Measurements from ENCODE around the gene PPP4R2.

Gene PPP4R2

GRCh38 chr3:73010158-73010557, 13.5 kb downstream of the PPP4R2 start:
- no peaks in the 10 kb centered on the region for H3F3A ChIP-seq (ENCODE audit: insufficient read depth, low read length)
- no peaks in the 10 kb centered on the region for H3K4me1 ChIP-seq (ENCODE audit: insufficient read depth, low read length, severe bottlenecking)
- no peaks in the 10 kb centered on the region for H3K9me3 ChIP-seq (ENCODE audit: low read length)
- no peaks in the 10 kb centered on the region for H3K9me2 ChIP-seq (ENCODE audit: low read depth, low read length)
- no peak overlapping the region for H3K4me3 ChIP-seq (ENCODE audit: low read depth, low read length, poor library complexity, severe bottlenecking)
- H3K27me3 ChIP-seq (ENCODE audit: insufficient read depth, low read length): no peaks in the 10 kb centered on the region
- no peak for TF ChIP-seq EZH2 (IDR thresholded peaks at IDR 0.05; ENCODE audit: borderline replicate concordance, low read length)
- TF ChIP-seq CTCF (IDR thresholded peaks at IDR 0.05; ENCODE audit: low read length): no peak
- no peak overlapping the region for H3K9ac ChIP-seq (ENCODE audit: low read length)
- H3K36me3 ChIP-seq (ENCODE audit: insufficient read depth, low read length): peaks cover 87% of the 10 kb centered on the region
- no peak overlapping the region for H3K27ac ChIP-seq (ENCODE audit: low read depth, low read length, poor library complexity, severe bottlenecking)
- H3K79me2 ChIP-seq (ENCODE audit: insufficient read depth, low read length): peaks cover 99% of the 10 kb centered on the region
- peaks cover 9% of the 10 kb centered on the region; the same call in 1 of the 2 replicates for H4K20me1 ChIP-seq (ENCODE audit: insufficient read depth, low read length)
- no peak overlapping the region for H2AFZ ChIP-seq (ENCODE audit: low read length)
- H3K4me2 ChIP-seq (ENCODE audit: low read length): no peak overlapping the region

- Histone ChIP-seq H3K9me3 (ENCODE audit: low read length) (no peaks in the 10 kb centered on the region), H3K9ac (ENCODE audit: low read length) (no peak overlapping the region), H3K4me2 (ENCODE audit: low read length) (no peak overlapping the region), H3K79me2 (ENCODE audit: insufficient read depth, low read length) (peaks cover 100% of the 10 kb centered on the region), H3K36me3 (ENCODE audit: insufficient read depth, low read length) (peaks cover 43% of the 10 kb centered on the region), H3F3A (ENCODE audit: insufficient read depth, low read length) (no peaks in the 10 kb centered on the region), H3K9me2 (ENCODE audit: low read depth, low read length) (no peaks in the 10 kb centered on the region), H3K27ac (ENCODE audit: low read depth, low read length, poor library complexity, severe bottlenecking) (no peak overlapping the region), H3K27me3 (ENCODE audit: insufficient read depth, low read length) (no peaks in the 10 kb centered on the region), H3K4me1 (ENCODE audit: insufficient read depth, low read length, severe bottlenecking) (no peaks in the 10 kb centered on the region), H3K4me3 (ENCODE audit: low read depth, low read length, poor library complexity, severe bottlenecking) (no peak overlapping the region), H4K20me1 (ENCODE audit: insufficient read depth, low read length) (no peaks in the 10 kb centered on the region), H2AFZ (ENCODE audit: low read length) (no peak overlapping the region)
- no peak for TF ChIP-seq CTCF (IDR thresholded peaks at IDR 0.05; ENCODE audit: low read length)
- no peak for TF ChIP-seq EZH2 (IDR thresholded peaks at IDR 0.05; ENCODE audit: borderline replicate concordance, low read length)
These were observed 21.7 kb downstream of the PPP4R2 start for GRCh38 chr3:73018298-73018697.

GRCh38 chr3:73018790-73019441, 22.3 kb downstream of the PPP4R2 start:
- H3F3A ChIP-seq (ENCODE audit: insufficient read depth, low read length): no peaks in the 10 kb centered on the region
- peaks cover 100% of the 10 kb centered on the region for H3K79me2 ChIP-seq (ENCODE audit: insufficient read depth, low read length)
- H3K27ac ChIP-seq (ENCODE audit: low read depth, low read length, poor library complexity, severe bottlenecking): no peak overlapping the region
- H3K36me3 ChIP-seq (ENCODE audit: insufficient read depth, low read length): peaks cover 43% of the 10 kb centered on the region
- no peaks in the 10 kb centered on the region for H3K9me2 ChIP-seq (ENCODE audit: low read depth, low read length)
- H3K9ac ChIP-seq (ENCODE audit: low read length): no peak overlapping the region
- H3K4me3 ChIP-seq (ENCODE audit: low read depth, low read length, poor library complexity, severe bottlenecking): no peak overlapping the region
- H3K4me2 ChIP-seq (ENCODE audit: low read length): no peak overlapping the region
- no peaks in the 10 kb centered on the region for H3K9me3 ChIP-seq (ENCODE audit: low read length)
- TF ChIP-seq CTCF (IDR thresholded peaks at IDR 0.05; ENCODE audit: low read length) (no peak), EZH2 (IDR thresholded peaks at IDR 0.05; ENCODE audit: borderline replicate concordance, low read length) (no peak)
- no peak overlapping the region for H2AFZ ChIP-seq (ENCODE audit: low read length)
- no peaks in the 10 kb centered on the region for H3K4me1 ChIP-seq (ENCODE audit: insufficient read depth, low read length, severe bottlenecking)
- no peaks in the 10 kb centered on the region for H4K20me1 ChIP-seq (ENCODE audit: insufficient read depth, low read length)
- H3K27me3 ChIP-seq (ENCODE audit: insufficient read depth, low read length): no peaks in the 10 kb centered on the region
